Measurements from ENCODE around the gene USHBP1.

Gene USHBP1

DNA sequence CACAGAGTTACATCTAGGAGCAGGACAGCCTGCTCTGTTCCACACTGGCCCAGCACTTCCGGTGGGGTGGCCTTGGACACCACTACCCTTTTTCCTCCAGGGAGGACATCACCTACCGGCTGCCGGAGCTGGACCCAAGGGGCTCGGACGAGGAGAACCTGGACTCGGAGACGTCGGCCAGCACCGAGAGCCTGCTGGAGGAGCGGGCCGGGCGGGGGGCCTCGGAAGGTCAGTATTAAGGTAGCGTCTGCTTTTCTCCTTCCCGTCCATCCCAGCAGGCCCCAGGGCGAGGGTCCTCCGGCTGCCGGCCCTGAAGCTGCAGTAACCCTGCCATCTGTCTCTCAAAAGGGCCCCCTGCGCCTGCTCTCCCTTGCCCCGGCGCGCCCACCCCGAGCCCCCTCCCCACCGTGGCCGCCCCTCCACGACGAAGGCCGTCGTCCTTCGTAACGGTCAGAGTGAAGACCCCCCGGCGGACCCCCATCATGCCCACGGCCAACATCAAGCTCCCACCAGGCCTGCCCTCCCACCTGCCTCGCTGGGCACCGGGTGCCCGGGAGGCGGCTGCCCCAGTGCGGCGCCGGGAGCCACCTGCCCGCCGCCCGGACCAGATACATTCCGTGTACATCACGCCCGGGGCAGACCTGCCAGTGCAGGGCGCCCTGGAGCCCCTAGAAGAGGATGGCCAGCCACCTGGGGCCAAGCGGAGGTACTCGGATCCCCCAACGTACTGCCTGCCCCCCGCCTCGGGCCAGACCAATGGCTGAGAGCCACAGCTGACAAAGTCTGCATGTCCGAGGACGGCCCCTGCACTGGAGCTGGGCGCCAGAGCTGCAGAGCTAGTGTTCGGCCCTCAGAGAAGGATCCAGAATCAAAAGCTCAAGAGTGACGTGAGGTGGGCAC, 52.7 kb downstream of the USHBP1 start:
- DNase-seq (ENCODE audit: low read depth) = no peak

DNA sequence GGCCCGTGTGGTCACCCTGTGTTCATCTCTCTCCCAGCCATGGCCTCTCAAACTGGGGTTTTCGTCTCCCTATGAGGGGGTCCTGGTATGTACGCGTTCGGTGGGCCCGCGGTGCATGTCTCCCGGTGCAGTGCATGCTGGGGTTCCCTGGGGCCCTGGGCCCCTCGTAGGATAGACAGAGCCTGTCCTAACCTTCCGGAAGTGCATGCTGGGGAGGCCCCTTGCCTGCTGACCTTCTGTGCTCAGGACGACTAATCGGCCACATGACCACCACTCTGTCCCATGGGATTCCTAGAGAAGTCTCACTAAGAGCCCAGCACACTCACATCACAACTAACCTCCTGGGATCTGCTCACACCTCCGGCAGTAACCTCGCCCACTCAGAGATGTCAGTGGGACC, 54.2 kb downstream of the USHBP1 start:
- no peak for DNase-seq (ENCODE audit: low read depth)

DNA sequence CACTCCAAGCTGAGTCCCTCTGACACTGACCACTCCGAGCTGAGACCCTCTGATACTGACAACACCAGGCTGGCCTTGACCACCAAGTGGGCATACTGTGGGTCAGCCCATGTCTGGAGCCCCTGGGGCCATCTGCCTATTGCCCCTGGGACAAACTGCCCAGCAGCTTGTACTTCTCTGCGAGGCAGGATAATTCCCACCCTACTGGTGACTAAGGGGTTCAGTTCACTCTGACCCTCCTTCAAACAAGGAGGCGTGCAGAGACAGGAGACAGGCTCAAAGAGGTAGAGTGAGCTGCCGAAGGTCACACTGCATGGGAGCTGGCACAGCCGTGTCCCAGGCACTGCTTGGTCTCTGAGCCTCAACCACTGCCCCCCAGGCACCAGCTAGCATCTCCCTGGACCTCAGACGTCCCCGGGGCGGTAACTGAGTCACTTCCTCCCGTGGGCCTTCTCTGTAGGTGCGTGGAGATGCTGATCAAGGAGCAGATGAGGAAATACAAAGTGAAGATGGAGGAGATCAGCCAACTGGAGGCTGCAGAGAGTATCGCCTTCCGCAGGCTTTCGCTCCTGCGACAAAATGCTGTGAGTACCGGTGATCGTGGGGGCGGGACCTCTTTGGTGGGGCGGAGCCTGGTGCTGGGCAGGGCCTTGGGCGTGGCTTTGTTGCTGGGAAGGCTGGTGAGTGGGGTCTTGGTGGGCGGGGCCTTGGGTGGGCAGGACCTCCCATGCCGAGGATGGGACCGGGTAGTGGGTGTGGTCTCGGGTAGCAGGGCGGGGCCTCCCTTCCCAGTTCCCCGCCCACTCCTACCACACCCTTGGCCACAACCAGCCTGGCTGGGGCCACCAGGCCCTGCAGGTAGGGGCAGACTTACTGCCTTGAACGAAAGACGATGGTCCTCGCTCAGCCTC, 55.2 kb downstream of the USHBP1 start:
- peak; percentile 62 for DNase-seq (ENCODE audit: low read depth)

DNA sequence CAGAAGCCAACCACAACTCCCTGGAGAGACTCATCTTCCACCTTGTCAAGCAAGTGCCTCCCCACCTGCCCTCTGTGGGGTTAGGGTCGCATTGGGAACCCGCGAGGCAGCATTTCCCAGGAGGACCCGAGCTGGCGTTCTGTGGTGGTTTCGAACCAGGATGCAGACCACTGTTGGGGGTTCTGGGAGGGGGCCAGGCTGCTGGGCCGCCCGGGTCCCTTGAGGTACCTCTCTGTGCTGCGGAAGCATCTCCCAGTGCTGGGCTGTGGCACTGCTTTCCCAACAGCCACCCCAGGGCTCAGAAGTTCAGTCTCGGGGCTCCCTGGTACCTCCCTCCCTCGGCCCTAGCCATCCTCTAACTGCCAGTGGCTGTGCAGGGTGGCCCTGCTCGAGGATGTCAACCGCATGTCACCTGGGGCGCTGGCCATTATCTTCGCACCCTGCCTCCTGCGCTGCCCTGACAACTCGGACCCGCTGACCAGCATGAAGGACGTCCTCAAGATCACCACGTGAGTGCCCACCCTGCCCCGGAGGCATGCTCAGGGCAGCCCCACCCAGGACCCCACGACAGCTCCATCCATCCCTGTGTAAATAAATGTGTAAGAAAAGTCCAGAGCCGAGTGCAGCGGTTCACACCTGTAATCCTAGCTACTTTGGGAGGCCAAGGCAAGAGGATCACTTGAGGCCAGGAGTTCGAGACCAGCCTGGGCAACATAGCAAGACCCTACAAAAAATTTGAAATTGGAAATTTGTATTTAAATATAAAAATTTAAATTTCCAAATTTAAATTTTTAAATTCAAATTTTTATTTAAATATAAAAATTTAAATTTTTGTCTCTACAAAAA, 57.6 kb downstream of the USHBP1 start:
- no peak for DNase-seq (ENCODE audit: low read depth)

DNA sequence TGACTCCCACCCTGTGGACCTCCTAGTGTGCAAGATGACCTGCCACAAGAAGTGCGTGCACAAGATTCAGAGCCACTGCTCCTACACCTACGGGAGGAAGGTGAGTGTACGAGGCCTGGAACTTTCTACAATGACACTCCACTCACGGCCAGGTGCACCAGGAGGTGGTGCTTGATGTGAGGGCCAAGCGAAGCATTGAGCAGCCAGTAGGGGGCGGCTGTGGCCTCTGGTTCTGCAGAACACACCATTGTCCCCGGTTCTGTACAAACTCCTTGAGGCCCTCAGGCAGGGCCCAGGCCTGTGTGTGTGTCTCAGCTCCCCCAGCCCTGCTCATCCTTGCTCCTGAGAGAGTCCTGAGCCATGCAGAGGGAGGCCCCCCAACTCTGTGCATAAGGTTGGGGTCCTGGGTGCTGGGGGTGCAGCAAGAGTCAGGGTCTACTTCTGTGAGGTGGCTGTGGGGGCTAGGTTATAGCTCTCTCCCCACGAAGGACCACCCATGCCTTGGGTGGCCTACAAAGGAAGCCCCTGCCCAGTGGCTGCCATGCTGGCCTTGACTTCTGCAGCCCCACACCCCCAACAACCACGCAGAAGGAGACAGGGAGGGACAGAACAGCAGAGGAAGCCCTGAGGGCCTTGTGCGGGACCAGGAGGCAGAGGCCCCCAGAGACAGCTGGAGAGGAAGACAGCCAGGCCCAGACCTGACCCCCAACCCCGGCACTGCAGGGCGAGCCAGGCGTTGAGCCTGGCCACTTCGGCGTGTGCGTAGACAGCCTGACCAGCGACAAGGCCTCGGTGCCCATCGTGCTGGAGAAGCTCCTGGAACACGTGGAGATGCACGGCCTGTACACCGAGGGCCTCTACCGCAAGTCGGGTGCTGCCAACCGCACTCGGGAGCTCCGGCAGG, 59.1 kb downstream of the USHBP1 start:
- DNase-seq (ENCODE audit: low read depth) = peak; percentile 52

DNA sequence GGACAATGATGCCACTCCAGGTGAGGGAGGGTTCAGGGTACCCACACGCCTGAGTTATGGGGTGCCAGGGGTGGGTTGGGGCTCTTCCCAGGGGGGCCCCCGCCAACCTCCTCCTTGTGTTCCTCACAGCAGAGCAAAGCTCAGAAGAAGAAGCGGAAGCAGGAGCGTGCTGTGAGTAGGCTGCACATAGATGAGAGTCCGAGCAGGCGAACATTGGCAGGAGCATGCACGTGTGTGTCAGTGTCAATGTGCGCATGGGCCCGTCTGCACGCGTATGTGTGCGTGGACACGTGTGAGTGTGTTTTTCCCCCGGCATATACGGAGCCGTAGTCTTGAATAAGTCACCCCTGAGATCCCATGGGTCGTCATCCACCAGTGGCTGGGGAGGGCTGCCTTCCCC, 61.8 kb downstream of the USHBP1 start:
- DNase-seq (ENCODE audit: low read depth) = no peak

DNA sequence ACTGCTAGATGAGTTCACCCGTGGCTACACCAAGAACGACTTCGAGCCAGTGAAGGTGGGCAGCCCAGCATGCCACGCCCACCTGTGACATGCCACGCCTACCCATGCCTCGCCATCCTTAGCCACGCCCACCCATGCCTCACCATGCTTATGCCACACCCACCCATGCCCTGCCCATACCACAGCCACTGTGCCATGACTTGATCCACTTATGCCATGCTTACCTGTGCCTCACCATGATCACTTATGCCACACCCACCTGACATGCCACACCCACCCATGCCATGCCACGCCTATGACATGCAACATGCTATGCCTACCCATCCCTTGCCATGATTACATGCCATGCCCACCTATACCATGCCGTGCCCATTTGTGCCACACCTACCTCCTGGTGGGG, 62.3 kb downstream of the USHBP1 start:
- no peak for DNase-seq (ENCODE audit: low read depth)

DNA sequence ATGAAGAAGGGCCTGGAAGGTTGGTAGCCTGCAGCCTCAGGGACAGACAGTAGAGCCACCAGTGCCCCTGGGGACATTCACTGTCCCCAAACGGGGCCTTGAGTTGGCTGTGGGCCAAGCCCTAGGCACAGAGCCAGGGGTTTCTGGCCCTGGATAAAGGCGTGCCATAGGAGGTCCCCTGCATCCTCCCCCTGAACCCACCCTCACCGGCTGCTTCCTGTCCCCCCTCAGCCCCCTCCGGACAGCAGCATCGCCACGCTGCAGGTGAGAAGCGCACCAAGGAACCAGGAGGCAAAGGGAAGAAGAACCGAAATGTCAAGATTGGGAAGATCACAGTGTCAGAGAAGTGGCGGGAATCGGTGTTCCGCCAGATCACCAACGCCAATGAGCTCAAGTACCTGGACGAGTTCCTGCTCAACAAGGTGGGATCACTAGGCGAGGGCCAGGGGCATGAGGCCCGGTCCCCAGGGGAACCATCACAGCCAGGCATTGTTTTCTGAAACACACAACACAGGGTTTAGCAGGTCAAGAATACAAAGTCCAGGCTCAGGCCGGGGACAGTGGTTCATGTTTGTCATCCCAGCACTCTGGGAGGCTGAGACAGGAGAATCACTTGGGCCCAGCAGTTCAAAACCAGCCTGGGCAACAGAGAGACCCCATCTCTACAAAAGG, 64.0 kb downstream of the USHBP1 start:
- no peak for DNase-seq (ENCODE audit: low read depth)
